Dendritic cell treated with granulocyte-macrophage colony-stimulating factor and Interleukin-4, amounts not matched to agents 40 ng/mL and 50 ng/mL, for 4 days (primary cell): ENCODE results near the gene PEAK1.
A peak's percentile ranks its signal among the peaks of the same experiment; 100 is the strongest.

Experiments
- H3K27ac Mint-ChIP-seq: one replicate; pipeline ENCODE4 v1.8.0; 2022; ENCODE audit warnings: mild to moderate bottlenecking, mixed read lengths
- H3K27me3 Mint-ChIP-seq: one replicate; pipeline ENCODE4 v1.8.0; 2022; ENCODE audit warnings: mild to moderate bottlenecking, mixed read lengths
- H3K36me3 Mint-ChIP-seq: one replicate; pipeline ENCODE4 v1.8.0; 2022; ENCODE audit warnings: low read depth, mixed read lengths
- H3K4me1 Mint-ChIP-seq: one replicate; pipeline ENCODE4 v1.8.0; 2022; ENCODE audit warnings: low read depth, mixed read lengths
- H3K4me3 Mint-ChIP-seq: one replicate; pipeline ENCODE4 v1.8.0; 2022; ENCODE audit warnings: mild to moderate bottlenecking, moderate library complexity, mixed read lengths
- H3K9me3 Mint-ChIP-seq: one replicate; pipeline ENCODE4 v1.8.0; 2022; ENCODE audit warnings: mixed read lengths
- intact Hi-C: fragments of 100-400 bp; cut with micrococcal nuclease; formaldehyde crosslinking; loops from one replicate; pipeline ENCODE4 v1.15.0; 2022

The PEAK1 gene

DNA sequence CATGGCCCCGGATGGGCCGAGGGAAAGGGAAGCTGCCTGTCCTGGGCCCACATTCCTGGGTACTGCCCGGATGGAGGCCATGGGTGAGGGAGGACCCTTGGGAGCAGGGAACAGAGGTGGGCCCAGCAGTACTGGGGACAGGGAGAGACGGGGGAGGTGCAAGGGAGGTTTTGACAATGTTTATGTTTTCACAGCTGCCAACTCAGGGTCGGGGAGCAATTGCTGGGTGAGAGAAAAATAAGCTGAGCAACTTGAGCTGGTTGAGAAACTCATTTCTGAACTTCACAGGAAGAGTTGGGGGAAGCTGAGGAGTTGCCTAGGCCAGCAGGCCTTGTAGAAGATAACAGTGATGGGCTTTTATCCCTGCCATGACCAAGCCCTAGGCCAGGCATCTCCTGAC, 337.9 kb downstream of the PEAK1 start:
- intact Hi-C loops = loop anchor here (10.0 kb wide), 1 partner anchor 107 kb away; no protein-coding TSS in a partner anchor
- Mint-ChIP-seq H3K27ac (peak overlapping the region; percentile 62), H3K4me3 (no peak overlapping the region)

DNA sequence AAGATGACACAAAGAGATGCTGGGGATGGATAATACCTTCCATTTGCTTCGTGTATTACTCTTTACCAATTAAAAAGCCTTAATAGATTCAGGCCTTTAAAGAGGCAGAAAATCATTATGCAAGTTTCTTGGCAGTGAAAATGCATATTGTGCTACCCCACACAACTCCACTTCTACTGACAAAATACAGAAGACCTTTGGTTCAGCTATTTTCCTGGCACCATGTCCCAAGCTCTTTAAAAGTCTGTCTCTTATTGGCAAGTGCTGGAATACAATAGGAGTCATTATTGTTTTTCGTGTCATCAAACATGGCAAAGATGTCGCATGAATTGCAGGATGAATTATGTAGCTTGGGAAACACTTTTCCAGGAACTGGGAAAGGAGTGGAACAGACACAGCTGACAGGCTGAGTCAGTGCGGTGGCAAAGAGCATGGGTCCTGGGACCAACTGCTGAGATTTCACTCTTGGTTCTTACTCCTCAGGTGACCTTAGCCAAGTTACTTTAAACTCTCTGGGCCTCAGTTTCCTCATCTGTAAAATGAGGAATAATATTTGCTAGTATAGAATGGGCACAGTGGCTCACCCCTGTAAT, 343.5 kb downstream of the PEAK1 start:
- Mint-ChIP-seq H3K27me3 (peaks cover 3% of the 10 kb centered on the region), H3K4me1 (peaks cover 16% of the 10 kb centered on the region), H3K9me3 (no peaks in the 10 kb centered on the region), H3K27ac (no peak overlapping the region), H3K36me3 (no peaks in the 10 kb centered on the region), H3K4me3 (no peak overlapping the region)
- intact Hi-C loops = no loop called here

More for the DNA sequence above, 337.9 kb downstream of the PEAK1 start:
- Mint-ChIP-seq H3K4me1 (peaks cover 54% of the 10 kb centered on the region), H3K9me3 (no peaks in the 10 kb centered on the region), H3K27me3 (peaks cover 2% of the 10 kb centered on the region), H3K36me3 (no peaks in the 10 kb centered on the region)

GRCh38 chr15:77075528-77075927, 344.4 kb downstream of the PEAK1 start:
- no peak overlapping the region for H3K4me3 Mint-ChIP-seq
- H3K27me3 Mint-ChIP-seq = peaks cover 2% of the 10 kb centered on the region
- H3K36me3 Mint-ChIP-seq = no peaks in the 10 kb centered on the region
- H3K9me3 Mint-ChIP-seq = no peaks in the 10 kb centered on the region
- H3K27ac Mint-ChIP-seq = no peak overlapping the region
- H3K4me1 Mint-ChIP-seq = peaks cover 19% of the 10 kb centered on the region
- intact Hi-C loops = no loop called here

- Mint-ChIP-seq H3K4me3 (no peak overlapping the region), H3K27ac (no peak overlapping the region), H3K4me1 (peaks cover 30% of the 10 kb centered on the region), H3K36me3 (peaks cover 6% of the 10 kb centered on the region), H3K9me3 (no peaks in the 10 kb centered on the region), H3K27me3 (peaks cover 2% of the 10 kb centered on the region)
- intact Hi-C loops = no loop called here
These were observed 345.6 kb downstream of the PEAK1 start for GRCh38 chr15:77074350-77074749.

- H3K27ac Mint-ChIP-seq = peak overlapping the region; percentile 87
- H3K27me3 Mint-ChIP-seq = peaks cover 2% of the 10 kb centered on the region
- no peaks in the 10 kb centered on the region for H3K9me3 Mint-ChIP-seq
- intact Hi-C loops = no loop called here
- H3K4me1 Mint-ChIP-seq = peaks cover 41% of the 10 kb centered on the region
- peaks cover 6% of the 10 kb centered on the region for H3K36me3 Mint-ChIP-seq
- H3K4me3 Mint-ChIP-seq = peak overlapping the region; percentile 72
These were observed 348.3 kb downstream of the PEAK1 start for GRCh38 chr15:77071305-77072223.

DNA sequence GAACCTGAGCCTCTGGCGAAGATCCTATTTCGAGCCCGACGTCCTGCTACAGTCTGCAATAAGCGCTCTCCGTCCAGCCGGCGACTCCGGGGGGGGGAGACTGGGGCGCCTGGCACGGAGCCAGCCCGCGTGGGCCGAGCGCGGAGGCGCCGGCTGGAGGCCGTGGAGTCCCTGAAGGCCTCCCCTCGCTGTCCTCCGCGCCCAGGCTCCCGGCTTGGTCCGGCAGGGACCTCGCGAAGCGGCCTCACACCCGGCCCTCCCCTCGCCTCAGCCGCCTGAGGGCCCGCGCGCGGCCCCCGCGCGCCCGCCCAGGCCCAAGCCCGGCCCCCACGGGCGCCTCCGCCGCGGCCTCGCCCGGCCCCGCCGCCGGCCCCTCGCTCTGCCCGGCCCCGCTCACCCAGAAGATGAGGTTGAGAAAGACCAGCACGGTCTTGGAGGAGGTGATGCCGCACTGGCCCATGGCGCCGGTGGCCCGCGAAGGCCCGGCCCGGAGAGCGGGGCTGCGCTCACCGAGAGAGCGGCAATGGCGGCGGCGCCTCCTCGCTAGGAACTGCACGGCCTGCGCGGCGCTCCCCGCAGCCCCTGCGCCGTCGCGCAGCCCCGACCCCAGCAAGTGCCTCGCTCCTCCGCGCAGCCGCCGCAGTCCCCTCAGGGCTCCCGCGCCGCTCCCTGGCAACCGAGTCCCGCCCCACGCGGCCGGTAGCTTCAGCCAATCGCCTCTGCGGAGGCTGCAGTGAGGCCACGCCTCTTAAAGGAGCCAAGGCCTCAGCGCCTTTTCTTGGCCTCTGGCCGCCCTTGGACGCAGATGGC, 349.2 kb downstream of the PEAK1 start, which contains the start of gene TSPAN3:
Gene TSPAN3, minus strand, starts transcription at position 615 of the 810 bp plus-strand sequence. Its CDS starts 155 bp downstream, at position 460.
- intact Hi-C loops = no loop called here

GRCh38 chr15:77070180-77070494, 349.8 kb downstream of the PEAK1 start:
- peaks cover 45% of the 10 kb centered on the region for H3K4me1 Mint-ChIP-seq
- H3K27ac Mint-ChIP-seq = peak overlapping the region; percentile 87
- peaks cover 2% of the 10 kb centered on the region for H3K27me3 Mint-ChIP-seq
- intact Hi-C loops = no loop called here
- H3K9me3 Mint-ChIP-seq = no peaks in the 10 kb centered on the region
- H3K4me3 Mint-ChIP-seq = peak overlapping the region; percentile 89
- peaks cover 6% of the 10 kb centered on the region for H3K36me3 Mint-ChIP-seq

More for the DNA sequence above, 349.2 kb downstream of the PEAK1 start, which contains the start of gene TSPAN3:
- peak within 1 kb of the TSS; percentile 89 for H3K4me3 Mint-ChIP-seq
- no peaks in the 10 kb centered on the region for H3K9me3 Mint-ChIP-seq
- peak within 1 kb of the TSS; percentile 87 for H3K27ac Mint-ChIP-seq
- peaks cover 44% of the 10 kb centered on the region for H3K4me1 Mint-ChIP-seq
- peaks cover 2% of the 10 kb centered on the region for H3K27me3 Mint-ChIP-seq
- H3K36me3 Mint-ChIP-seq = peaks cover 6% of the 10 kb centered on the region

GRCh38 chr15:77069521-77070121, 350.3 kb downstream of the PEAK1 start:
- H3K4me3 Mint-ChIP-seq = peak overlapping the region; percentile 75
- H3K4me1 Mint-ChIP-seq = peaks cover 51% of the 10 kb centered on the region
- intact Hi-C loops = no loop called here
- H3K27me3 Mint-ChIP-seq = no peaks in the 10 kb centered on the region
- H3K27ac Mint-ChIP-seq = peak overlapping the region; percentile 87
- no peaks in the 10 kb centered on the region for H3K9me3 Mint-ChIP-seq
- peaks cover 6% of the 10 kb centered on the region for H3K36me3 Mint-ChIP-seq

DNA sequence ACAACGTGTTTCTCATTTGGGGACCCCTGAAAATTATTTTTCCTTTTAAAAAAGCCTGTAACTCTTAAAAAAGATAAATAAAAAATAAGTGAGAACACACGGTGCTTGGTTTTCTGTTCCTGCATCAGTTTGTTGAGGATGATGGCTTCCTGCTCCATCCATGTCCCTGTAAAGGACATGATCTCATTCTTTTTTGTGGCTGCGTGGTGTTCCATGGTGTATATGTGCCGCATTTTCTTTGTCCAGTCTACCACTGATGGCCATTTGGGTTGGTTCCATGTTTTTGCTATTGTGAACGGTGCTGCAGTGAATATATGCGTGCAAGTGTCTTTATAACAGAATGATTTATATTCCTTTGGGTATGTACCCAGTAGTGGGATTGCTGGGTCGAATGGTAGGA, 351.3 kb downstream of the PEAK1 start:
- intact Hi-C loops = no loop called here
- Mint-ChIP-seq H3K4me3 (no peak overlapping the region), H3K36me3 (peaks cover 6% of the 10 kb centered on the region), H3K27ac (no peak overlapping the region), H3K9me3 (no peaks in the 10 kb centered on the region), H3K4me1 (peaks cover 57% of the 10 kb centered on the region), H3K27me3 (no peaks in the 10 kb centered on the region)

DNA sequence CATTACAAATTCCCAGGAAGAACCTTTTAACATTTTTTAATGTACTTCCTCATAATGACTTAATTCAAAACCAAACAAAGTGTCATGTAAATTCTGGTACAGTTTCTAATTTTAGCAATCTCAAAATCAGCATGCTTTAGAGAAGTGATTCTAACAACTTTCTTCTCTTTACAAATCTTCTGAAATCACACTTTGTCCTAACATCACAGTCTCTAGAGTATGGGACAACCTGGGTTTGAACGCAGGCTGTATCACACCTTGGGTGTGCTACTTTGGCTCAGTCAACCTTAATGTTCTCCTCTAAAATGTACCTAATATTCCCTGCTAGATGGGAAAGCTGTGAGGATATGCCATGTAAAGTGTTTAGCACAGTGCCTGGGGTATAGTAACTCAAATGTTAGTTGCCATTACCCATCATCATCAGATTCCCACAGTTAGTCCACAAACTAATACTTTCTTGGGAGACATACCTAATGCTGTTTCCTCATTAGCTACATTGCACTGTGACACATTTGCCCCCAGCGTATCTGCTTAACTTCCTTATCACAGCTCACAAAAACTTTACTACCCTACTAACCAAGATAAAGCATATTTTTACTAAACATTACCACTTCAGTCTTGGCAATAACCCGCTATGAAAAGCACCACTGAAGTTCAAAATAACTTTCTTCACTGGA, 352.1 kb downstream of the PEAK1 start:
- intact Hi-C loops = no loop called here
- H3K27ac Mint-ChIP-seq = peak overlapping the region; percentile 76
- H3K9me3 Mint-ChIP-seq = no peaks in the 10 kb centered on the region
- peak overlapping the region; percentile 6 for H3K4me3 Mint-ChIP-seq
- H3K4me1 Mint-ChIP-seq = peaks cover 57% of the 10 kb centered on the region
- peaks cover 6% of the 10 kb centered on the region for H3K36me3 Mint-ChIP-seq
- no peaks in the 10 kb centered on the region for H3K27me3 Mint-ChIP-seq

DNA sequence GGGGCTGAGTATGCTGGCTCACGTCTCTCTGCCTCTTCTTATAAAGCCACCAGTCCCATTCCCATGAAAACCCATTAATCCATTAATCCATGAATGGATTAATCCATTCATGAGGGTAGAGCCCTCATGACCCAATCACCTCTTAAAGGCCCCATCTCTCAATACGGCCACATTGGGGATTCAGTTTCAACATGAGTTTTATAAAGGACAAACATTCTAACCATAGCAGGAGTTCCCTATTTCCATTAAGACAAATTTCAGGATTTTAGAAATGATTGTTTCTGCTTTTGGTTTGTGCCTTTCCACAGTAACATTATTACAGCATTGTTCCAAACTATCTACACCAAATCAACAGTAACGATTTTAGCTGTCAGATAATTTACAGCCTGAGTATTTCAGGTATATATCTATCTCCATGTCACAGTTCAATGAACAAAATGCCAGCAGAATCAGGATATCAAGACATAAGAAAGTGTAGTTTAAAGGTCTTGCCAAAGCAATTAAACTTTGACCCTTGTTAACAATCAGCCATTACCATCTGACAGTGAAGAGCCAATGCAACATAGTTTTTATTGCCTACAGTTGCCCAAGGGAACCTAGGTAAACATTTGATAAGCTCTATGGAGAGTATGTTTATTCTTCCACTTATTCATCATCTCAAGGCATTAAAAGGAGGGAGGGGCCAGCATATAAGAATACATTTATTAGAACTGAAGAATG, 352.8 kb downstream of the PEAK1 start:
- no peaks in the 10 kb centered on the region for H3K9me3 Mint-ChIP-seq
- peaks cover 59% of the 10 kb centered on the region for H3K4me1 Mint-ChIP-seq
- H3K27ac Mint-ChIP-seq = peak overlapping the region; percentile 76
- intact Hi-C loops = no loop called here
- no peak overlapping the region for H3K4me3 Mint-ChIP-seq
- no peaks in the 10 kb centered on the region for H3K27me3 Mint-ChIP-seq
- H3K36me3 Mint-ChIP-seq = peaks cover 6% of the 10 kb centered on the region

GRCh38 chr15:77064539-77065308, 355.2 kb downstream of the PEAK1 start:
- H3K27ac Mint-ChIP-seq = peak overlapping the region; percentile 10

More at GRCh38 chr15:77064539-77065308, 355.2 kb downstream of the PEAK1 start:
- intact Hi-C loops = no loop called here
- no peaks in the 10 kb centered on the region for H3K9me3 Mint-ChIP-seq
- H3K4me3 Mint-ChIP-seq = no peak overlapping the region
- H3K27me3 Mint-ChIP-seq = no peaks in the 10 kb centered on the region
- H3K4me1 Mint-ChIP-seq = peaks cover 61% of the 10 kb centered on the region
- no peaks in the 10 kb centered on the region for H3K36me3 Mint-ChIP-seq
